Measurements from ENCODE around the gene FOXP2. TPM values are rescaled to one million over a fixed set of nuclear protein-coding genes. Genes with fewer than 3 reads are reported as not detected.
A peak's percentile ranks its signal among the peaks of the same experiment; 100 is the strongest.

FOXP2 gene
- total RNA-seq, 1 donor from 2014 or later, result 11.0 TPM

DNA sequence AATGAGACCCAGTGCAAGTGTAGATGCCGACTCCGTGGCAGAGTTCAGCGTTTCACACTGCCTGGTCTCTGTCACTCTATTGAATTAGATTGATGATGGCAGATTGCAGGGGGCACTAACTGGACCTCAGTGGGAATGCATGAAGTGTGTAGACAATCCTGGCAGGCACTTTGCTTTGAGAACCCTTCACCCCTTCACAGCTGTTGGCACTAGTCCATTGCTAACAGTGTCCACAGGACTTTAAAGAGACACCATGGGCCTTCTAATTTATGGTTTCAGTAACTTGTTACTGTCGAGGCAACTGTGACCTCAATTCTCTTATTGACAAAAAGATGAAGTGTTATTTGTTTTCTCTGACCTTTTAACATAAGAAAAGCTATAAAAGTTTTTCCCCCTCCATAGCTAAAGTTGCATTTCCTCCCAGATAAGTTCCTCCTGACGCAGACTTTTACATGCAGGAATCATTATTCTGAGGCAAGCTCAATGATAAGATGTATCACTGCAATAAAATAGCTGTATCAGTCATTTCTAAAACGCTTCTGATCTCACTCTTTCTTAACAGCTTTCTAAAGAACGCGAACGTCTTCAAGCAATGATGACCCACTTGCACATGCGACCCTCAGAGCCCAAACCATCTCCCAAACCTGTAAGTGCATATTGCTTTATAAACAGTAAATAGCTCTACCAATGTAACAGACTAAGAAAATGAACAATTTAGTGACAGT is 238.9 kb downstream of the FOXP2 start:
- Histone ChIP-seq H3K4me1 (no peaks in the 10 kb centered on the region), H3K27ac (no peak overlapping the region), H3K9me3 (no peaks in the 10 kb centered on the region), H3K4me3 (peak overlapping the region in 1 of 2 donors; percentile 6), H3K36me3 (no peaks in the 10 kb centered on the region), H3K27me3 (no peaks in the 10 kb centered on the region)
- DNase-seq (ENCODE audit: low spot score in 2 of 2), result no peak
- intact Hi-C loops (cut with DNase I), result no loop called here
- no peak for TF ChIP-seq CTCF (IDR thresholded peaks at IDR 0.05)

GRCh38 chr7:114656466-114656865 is 241.9 kb downstream of the FOXP2 start:
- Histone ChIP-seq H3K4me1 (no peaks in the 10 kb centered on the region), H3K27me3 (no peaks in the 10 kb centered on the region), H3K4me3 (no peak overlapping the region), H3K27ac (no peak overlapping the region), H3K9me3 (no peaks in the 10 kb centered on the region), H3K36me3 (no peaks in the 10 kb centered on the region)
- no peak for DNase-seq (ENCODE audit: low spot score in 2 of 2)
- intact Hi-C loops (cut with DNase I), result no loop called here
- TF ChIP-seq CTCF (IDR thresholded peaks at IDR 0.05), result no peak

GRCh38 chr7:114657279-114657678 is 242.7 kb downstream of the FOXP2 start:
- no peak for TF ChIP-seq CTCF (IDR thresholded peaks at IDR 0.05)
- Histone ChIP-seq H3K9me3 (no peaks in the 10 kb centered on the region), H3K4me1 (no peaks in the 10 kb centered on the region), H3K36me3 (no peaks in the 10 kb centered on the region), H3K27me3 (no peaks in the 10 kb centered on the region), H3K27ac (no peak overlapping the region), H3K4me3 (no peak overlapping the region)
- no peak for DNase-seq (ENCODE audit: low spot score in 2 of 2)
- intact Hi-C loops (cut with DNase I), result no loop called here

DNA sequence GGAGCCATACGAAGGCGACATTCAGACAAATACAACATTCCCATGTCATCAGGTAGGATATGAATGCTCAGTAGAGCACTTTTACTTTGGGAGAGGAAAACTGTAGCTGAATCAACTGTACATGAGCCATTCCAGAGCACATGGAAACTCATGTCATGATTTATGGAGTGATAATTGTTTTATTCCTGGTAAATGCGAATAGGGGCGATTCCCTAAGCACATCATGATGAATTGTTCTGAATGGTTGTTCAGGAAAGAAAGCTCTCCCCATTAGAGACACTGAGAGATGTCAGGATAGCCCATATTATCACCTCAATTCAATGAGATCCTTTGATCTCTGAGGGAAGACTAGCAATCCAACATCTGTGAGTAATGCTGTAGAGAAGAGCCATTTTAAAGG is 243.6 kb downstream of the FOXP2 start:
- Histone ChIP-seq H3K9me3 (no peaks in the 10 kb centered on the region), H3K36me3 (no peaks in the 10 kb centered on the region), H3K4me1 (no peaks in the 10 kb centered on the region), H3K27ac (no peak overlapping the region), H3K4me3 (no peak overlapping the region), H3K27me3 (no peaks in the 10 kb centered on the region)
- intact Hi-C loops (cut with DNase I), result no loop called here
- TF ChIP-seq CTCF (IDR thresholded peaks at IDR 0.05), result no peak
- no peak for DNase-seq (ENCODE audit: low spot score in 2 of 2)

- H3K27ac ChIP-seq, result no peak overlapping the region
- no peak for TF ChIP-seq CTCF (IDR thresholded peaks at IDR 0.05)
- no peaks in the 10 kb centered on the region for H3K4me1 ChIP-seq
- intact Hi-C loops (cut with DNase I), result loop anchor here (10.0 kb wide), 1 partner anchor 575 kb away; no protein-coding TSS in a partner anchor
- H3K27me3 ChIP-seq, result no peaks in the 10 kb centered on the region
- H3K4me3 ChIP-seq, result no peak overlapping the region
- no peaks in the 10 kb centered on the region for H3K36me3 ChIP-seq
- DNase-seq (ENCODE audit: low spot score in 2 of 2), result no peak
- H3K9me3 ChIP-seq, result no peaks in the 10 kb centered on the region
Measured at GRCh38 chr7:114659409-114660125, 245.0 kb downstream of the FOXP2 start.

Measured in ascending aorta (tissue), 2 donors.